ENCODE data around the gene OR52N4.
"Not testable (repeated sequence)": the region's sequence is repeated elsewhere in the genome, so short reads cannot be mapped to it uniquely, and the experiment has no call there.

OR52N4 gene

GRCh38 chr11:5753943-5754342, at the start of gene OR52N4:
TSS of gene OR52N4 (plus strand) at chr11:5754243. CDS start at chr11:5754741, 498 bp downstream.
- TF ChIP-seq CTCF (IDR thresholded peaks at IDR 0.05; ENCODE audit: borderline replicate concordance, insufficient read depth, low read depth, low read length), result no peak

GRCh38 chr11:5705688-5706087, 48.4 kb upstream of the OR52N4 start:
- no peak overlapping the region for H3K4me3 ChIP-seq (ENCODE audit: low read depth, low read length)
- no peak for TF ChIP-seq CTCF (IDR thresholded peaks at IDR 0.05; ENCODE audit: borderline replicate concordance, insufficient read depth, low read depth, low read length)

More at GRCh38 chr11:5753943-5754342, at the start of gene OR52N4:
- no peak within 1 kb of the TSS for H3K4me3 ChIP-seq (ENCODE audit: low read depth, low read length)

- H3K4me3 ChIP-seq (ENCODE audit: low read depth, low read length), result no peak overlapping the region
- TF ChIP-seq CTCF (IDR thresholded peaks at IDR 0.05; ENCODE audit: borderline replicate concordance, insufficient read depth, low read depth, low read length), result 0 out of 2 replicates have a peak, but pooled peaks have one; percentile 3
These were observed 41.5 kb upstream of the OR52N4 start for GRCh38 chr11:5712507-5712906.

- no peak overlapping the region for H3K4me3 ChIP-seq (ENCODE audit: low read depth, low read length)
- no peak for TF ChIP-seq CTCF (IDR thresholded peaks at IDR 0.05; ENCODE audit: borderline replicate concordance, insufficient read depth, low read depth, low read length)
These were observed 40.3 kb upstream of the OR52N4 start for GRCh38 chr11:5713695-5714094.

- H3K4me3 ChIP-seq (ENCODE audit: low read depth, low read length), result not testable (repeated sequence)
These were observed 37.5 kb upstream of the OR52N4 start for GRCh38 chr11:5716518-5716917.

GRCh38 chr11:5719703-5720495, 34.1 kb upstream of the OR52N4 start:
- TF ChIP-seq CTCF (IDR thresholded peaks at IDR 0.05; ENCODE audit: borderline replicate concordance, insufficient read depth, low read depth, low read length), result no peak
- no peak overlapping the region for H3K4me3 ChIP-seq (ENCODE audit: low read depth, low read length)

GRCh38 chr11:5722622-5723021, 31.4 kb upstream of the OR52N4 start:
- TF ChIP-seq CTCF (IDR thresholded peaks at IDR 0.05; ENCODE audit: borderline replicate concordance, insufficient read depth, low read depth, low read length), result no peak
- H3K4me3 ChIP-seq (ENCODE audit: low read depth, low read length), result no peak overlapping the region
